WTC11 (cell line): ENCODE results near the gene FBXO41.

Experiments
- CTCF ChIP-seq: fragments of 200-600 bp; IDR thresholded peaks from 2 replicates; pipeline ENCODE4 v1.8.0; 2022; ENCODE audit warnings: antibody characterized with exemption
- FOXJ3 ChIP-seq: sonication (generic); formaldehyde crosslinking; IDR thresholded peaks from 2 replicates; pipeline ENCODE4 v1.9.0; 2021; ENCODE audit warnings: missing genetic modification reagents, mild to moderate bottlenecking, borderline replicate concordance
- ZNF263 ChIP-seq: sonication (generic); formaldehyde crosslinking; IDR thresholded peaks from 2 replicates; pipeline ENCODE4 v1.8.1; 2022; ENCODE audit warnings: low read depth, mild to moderate bottlenecking, moderate library complexity, missing genetic modification reagents

GRCh38 chr2:73233932-73234832 is 50.1 kb downstream of the FBXO41 start, which contains the start of gene CCT7:
- TF ChIP-seq FOXJ3 (no peak), CTCF (no peak), ZNF263 (CRISPR knock-in tag) (no peak)
